SHP77 (cell line): Measurements from ENCODE around the gene PAXX.

Source experiments
- DNase-seq, 2 experiments: peaks; one replicate each; lab custom pipeline; 2025; lab: John Stamatoyannopoulos, UW

PAXX gene

DNA sequence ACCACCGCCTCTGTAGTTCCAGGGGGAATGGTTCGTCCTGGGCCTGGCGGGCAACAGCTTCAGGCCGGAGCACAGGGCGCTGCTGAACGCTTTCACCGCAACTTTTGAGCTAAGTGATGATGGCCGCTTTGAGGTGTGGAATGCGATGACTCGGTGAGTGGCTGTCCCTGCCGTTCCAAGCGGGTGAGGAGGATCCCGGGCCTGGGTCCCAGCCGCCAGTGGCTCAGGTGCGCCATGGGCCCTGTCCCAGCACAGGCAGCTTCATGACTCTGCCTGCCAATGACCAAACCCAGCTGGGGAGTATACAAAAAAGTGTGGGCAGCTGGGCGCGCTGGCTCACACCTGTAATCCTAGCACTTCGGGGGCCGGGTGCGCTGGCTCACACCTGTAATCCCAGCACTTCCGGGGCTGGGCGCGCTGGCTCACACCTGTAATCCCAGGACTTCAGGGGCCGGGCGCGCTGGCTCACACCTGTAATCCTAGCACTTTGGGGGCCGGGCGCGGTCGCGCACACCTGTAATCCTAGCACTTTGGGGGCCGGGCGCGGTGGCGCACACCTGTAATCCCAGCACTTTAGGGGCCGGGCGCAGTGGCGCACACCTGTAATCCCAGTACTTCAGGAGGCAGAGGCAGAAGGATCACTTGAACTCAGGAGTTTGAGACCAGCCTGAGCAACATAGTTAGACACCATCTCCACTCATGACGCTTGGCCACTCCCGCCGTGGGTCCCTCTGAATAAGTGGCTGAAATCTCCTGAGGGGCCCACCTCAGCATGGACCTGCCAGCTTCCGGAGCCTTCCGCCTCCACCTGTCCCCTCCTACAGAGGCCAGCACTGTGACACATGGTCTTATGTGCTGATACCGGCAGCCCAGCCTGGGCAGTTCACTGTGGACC, 39.1 kb upstream of the PAXX start:
- DNase-seq: no peak

DNA sequence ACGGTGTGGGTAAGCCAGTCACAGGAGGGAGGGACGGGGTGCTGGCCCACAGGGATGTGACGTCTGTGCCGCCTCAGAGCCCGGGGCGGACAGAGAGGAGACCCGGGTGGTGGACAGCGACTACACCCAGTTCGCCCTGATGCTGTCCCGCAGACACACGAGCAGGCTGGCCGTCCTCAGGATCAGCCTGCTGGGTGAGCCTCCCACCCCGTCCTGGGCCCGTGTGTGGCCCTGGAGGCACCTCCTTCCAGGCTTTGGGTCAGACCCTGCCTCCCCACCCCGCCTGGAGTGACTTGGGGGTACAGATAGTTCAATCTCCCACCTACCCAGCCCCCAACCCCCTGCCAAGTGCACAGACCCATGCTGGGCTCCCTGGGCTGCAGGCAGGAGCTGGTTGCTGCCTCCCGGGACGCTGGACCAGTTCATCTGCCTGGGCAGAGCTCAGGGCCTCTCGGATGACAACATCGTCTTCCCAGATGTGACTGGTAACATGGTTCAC, 38.4 kb upstream of the PAXX start:
- no peak for DNase-seq

DNA sequence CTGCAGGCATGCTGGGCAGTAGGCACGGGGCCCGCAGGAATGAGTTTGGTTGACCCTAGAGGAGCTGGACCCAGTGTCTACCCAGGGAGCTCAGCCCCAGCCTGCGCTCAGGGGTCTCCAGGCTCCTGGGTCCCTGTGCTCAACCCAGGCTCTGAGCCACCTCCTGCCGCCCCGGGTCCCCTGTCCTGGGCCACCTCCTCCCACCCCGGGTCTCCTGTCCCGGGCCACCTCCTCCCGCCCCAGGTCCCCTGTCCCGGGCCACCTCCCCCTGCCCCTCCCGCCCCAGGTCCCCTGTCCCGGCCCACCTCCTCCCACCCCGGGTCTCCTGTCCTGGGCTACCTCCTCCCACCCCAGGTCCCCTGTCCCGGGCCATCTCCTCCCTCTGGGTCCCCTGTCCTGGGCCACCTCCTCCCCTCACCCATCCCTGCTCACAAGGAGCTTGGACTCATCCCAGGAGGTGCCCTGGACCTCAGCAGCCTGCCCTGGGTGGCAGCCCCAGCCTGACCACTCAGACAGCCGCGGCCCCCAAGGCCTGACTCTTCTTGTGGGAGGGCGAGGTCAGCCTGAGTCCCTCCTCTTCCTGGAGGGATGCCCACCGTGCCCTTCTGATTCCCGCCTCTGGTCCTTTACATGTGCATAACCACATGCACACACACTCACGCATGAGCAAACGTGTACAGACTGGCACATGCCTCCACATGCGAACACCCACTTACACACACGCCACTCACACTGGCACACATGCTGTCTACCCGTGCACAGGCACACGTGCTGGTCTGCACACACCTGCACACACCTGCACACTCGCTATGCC, 37.7 kb upstream of the PAXX start:
- no peak for DNase-seq

DNA sequence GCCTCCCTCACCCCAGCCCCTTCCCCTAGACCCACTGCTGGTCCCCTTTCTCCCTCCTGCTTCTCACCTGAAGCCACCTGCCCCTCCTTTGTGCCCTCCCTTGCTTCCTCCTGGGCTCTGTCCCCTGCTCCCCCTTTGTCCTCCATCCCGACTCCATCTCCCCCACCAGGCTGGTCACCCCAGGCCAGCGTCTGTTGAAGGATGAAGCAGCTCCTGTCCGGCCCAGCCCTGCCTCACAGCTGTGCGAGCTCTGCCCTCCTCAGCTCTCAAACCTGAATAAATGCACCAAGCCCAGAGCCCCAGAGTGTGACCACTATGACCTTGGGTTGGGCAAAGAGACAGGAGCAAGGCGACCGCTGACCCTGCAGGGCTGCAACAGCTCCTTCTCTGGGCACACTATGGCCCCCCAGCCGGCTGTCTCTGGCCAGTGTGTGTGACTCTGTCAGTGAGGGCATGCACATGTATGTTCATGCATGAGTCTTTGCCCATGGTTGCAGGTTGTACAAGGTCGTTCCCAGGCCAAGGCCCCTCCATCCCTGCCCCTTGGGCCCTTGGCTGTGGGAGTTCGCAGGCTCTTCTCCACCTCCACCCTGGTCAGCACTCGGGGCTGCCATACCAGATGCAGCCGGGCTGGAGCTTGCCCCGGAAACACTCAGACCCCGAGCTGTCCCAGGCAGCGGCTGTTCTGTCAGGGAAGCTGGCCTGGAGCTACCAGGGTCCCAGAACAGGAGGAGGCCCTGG, 36.9 kb upstream of the PAXX start:
- no peak for DNase-seq

DNA sequence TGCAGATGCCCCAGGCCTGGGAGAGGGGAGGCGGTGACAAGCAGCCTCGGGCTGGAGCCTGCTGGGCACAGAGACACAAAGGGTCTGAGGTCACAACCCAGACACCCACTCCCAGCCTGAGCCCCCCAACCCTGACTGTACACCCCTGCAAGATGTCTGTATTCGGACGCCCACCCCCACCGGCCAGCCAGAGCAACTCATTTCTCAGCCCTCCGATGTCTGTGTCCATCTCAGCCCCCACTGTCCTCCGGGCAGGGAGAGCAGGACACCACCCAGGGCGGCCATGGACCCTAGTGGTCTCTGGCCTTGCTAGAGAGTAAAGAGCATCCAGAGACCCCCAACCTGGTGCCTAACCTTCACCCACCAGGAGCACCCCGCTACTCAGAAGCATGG, 36.3 kb upstream of the PAXX start:
- no peak for DNase-seq

DNA sequence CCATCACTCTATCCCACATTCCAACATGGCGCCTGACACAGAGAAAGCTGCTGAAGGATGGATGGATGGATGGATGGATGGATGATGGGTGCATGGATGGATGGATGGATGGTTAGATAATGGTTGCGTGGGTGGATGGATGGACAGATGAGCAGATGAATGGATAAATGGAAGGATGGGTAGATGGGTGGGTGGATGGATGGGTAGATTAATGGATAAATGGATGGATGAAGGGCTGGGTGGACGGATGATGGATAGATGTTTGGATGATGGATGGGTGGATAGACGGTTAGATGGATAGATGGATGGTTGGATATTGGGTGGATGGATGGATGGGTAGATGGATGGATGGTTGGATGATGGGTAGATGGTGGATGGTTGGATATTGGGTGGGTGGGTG, 35.6 kb upstream of the PAXX start:
- DNase-seq: no peak

DNA sequence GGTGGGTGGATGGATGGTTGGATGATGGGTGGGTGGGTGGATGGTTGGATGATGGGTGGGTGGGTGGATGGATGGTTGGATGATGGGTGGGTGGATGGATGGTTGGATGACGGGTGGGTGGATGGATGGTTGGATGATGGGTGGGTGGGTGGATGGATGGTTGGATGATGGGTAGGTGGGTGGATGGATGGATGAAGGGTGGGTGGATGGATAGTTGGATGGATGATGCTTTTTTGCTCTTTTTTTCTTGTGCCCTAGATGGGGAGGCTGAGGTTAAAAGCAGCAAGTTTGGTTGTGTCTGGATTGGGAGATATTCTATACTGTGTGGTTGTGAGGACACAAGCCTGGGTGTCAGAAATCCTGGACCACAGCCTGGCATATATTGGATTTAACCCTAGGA, 34.8 kb upstream of the PAXX start:
- DNase-seq: no peak

DNA sequence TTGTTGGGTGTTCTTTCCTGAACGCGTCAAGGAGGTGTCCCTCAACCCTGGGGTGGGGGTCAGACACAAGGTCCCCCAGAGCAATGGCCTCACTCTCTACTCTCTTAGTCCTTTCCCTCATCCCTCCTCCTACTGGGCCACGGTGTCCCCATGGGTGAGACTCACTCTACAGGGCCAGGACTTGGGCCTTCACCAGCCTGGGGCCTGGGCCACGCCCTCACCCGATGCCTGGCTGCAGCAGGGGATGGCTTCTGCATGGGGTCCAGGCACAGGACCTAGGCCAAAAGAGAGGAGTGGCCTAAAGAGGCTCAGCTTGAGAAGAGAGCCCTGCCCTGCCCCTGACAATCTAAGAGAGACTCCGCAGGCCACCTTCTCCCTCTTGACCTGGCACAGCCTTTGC, 34.3 kb upstream of the PAXX start:
- no peak for DNase-seq

DNA sequence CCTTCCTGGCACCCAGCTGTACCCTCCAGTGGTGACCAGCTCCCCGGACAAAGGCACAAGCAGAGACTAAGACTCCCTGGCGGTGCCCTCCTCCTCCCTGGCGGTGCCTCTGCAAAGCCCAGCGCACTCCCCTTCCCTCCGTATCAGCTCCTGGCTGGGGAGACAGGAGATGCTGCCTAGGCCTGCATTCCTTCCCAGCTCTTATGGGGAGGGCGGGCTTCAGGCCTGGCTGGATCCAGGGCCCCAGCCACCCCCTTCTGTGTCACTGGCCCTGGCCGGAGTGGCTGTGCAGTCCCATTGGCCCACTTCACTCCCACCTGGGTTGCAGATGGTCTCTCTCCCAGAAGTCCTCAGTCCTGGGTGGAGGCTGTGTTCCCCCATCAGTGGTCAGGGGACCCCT, 33.7 kb upstream of the PAXX start:
- DNase-seq: no peak

DNA sequence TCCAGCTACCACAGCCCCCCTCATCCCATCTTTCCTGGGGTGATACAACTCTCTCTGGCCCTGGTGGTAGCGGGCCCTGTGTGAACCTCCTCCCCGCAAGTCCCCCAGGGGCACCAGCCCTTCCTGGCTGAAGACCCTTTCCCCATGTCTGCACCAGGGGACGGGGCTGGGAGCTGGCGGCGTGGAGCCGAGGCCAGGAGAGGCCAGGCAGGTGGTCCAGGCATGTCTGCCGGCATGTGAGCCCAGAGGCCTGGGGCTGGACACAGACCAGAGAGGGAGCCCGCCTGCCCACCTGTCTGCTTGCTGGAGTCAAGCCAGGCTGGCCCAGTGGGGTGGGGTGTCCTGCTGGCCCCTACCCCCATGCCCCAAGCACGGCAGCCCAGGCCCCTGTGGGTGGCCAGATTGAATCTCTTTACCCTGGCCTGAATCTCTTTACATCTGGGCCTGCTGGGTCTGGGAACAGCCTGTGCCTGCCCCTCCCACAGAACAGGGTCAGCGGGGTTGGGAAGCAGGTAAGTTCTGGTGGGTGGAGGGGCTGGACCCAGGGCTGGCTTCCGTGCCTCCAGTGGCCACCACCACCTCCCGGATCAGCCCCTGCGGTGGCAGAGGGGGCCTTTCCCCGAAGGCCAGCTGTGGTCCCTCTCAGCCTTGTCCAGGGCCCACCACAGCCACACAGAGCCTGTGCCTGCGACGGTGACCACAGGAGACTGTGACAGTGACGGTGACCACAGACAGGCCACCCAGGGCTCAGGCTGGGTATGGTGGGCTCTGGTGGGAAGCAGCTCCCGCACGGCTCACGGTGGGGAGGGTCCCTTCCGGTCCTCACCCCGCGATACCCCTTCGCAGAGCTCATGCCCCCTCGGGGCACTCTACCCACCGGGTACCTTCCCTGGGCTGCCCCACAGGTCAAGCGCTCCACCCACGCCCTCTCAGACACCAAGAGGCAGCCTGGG, 33.0 kb upstream of the PAXX start:
- no peak for DNase-seq

DNA sequence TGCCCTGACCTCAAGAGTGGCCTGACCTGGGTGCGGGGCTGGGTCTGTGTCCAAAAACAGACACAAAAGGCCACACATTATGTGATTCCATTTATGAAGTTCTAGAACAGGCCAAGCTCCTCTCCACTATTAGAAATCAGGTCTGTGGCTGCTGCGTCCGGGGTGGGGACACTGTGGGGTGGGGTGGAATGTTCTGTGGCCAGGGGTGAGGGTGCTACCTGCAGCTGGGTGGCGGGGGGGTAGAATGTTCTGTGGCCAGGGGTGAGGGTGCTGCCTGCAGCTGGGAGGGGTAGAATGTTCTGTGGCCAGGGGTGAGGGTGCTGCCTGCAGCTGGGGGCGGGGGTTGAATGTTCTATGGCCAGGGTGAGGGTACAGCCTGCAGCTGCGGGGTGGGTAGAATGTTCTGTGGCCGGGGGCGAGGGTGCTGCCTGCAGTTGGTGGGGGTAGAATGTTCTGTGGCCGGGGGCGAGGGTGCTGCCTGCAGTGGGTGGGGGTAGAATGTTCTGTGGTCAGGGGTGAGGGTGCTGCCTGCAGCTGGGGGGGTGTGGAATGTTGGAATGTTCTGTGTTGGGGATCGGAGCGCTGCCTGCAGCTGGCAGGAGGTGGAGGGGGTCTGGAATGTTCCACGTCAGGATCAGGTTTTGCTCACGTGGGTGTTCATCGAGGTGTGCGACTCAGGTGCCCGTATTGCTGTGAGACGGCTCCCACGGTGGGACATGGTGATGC, 31.8 kb upstream of the PAXX start:
- no peak for DNase-seq

DNA sequence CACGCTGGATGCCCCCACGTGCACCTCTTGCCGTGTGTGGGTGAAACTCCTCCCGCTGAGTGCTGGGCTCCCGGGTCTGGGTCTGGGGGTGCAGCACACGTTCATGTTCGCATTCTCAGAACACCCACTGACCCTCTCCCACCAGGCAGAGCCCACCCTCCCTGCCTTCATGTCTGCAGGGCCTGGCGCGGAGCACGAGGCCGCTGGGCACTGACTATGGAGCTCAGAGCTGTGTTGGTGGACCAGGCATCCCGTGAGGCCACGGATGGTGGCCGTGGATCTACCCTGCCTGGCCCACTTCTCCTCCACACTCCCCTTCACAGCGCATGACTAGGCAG, 31.3 kb upstream of the PAXX start:
- no peak for DNase-seq

DNA sequence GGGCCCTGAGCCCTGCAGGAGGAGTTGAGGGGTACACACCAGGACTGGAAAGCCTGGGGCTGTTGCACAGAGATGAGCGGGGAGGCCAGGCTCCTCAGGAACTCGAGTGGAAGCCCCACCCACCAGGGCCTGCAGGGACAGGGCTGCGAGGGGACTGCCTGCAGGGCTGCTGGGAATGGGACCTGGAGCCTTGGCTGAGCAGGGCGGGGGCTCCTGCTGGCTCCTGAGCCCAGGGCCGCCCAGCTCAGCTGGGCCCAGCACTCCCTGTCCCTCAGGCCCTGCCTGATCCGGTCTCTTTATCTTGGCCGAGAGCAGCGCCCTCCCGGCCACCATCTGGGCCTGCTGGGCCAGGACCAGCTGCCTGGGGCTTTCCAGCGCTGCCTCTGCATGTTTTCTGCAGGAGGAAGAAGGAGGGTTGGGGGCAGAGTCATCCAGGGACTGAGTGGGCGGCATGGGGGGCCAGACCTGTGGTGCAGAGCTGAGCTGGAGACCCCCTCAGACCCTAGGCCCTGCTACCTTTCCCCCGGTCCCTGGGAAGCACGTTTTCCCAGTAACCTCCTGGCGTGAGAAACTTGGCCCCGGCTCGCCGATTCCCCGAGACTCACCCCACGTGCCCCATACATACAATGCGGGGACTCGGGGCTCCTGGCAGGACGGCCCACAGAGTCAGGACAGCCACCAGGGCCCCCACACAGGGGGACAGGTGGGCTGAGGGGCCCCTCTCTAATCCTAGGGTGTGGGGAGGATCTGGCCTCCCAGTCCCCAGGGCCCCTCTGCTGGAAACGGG, 30.8 kb upstream of the PAXX start:
- DNase-seq: no peak

DNA sequence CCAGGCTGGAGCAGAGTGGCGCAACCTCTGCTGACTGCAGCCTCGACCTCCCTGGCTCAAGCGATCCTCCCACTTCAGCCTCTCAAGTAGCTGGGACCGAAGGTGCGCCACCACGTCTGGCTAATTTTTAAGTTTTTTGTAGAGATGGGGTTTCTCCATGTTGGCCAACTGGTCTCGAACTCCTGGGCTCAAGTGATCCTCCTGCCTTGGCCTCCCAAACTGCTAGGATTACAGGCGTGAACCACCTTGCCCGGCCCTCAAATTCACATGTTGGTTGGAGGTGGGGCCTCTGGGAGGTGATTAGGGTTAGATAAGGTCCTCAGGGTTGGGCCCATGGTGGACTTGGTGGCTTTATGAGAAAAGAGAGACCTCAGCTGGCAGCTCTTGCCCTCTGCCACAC, 30.1 kb upstream of the PAXX start:
- DNase-seq: no peak

DNA sequence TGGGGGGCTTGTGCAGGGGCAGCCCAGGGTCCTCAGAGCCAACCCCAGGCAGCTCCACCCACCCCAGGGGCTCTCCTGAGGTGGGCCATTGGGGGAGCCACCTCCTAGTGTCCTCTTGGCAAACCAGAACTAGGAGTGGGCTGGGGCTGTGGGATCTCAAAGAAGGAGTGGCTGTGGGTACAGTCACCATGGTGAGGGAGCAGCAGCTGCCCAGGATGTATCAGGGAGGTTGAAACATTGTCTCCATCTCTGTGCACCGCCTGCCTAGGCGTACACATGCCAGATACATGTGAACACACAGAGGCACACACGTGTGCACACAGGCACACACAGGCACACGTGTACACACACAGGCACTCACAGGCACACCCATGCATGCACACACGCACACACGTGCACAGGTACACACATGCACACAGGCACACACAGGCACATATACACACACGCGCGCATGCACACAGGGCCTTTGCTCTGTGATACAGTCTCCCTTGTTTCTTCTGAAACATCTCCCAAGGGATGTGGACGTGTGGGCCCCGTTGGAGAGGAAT, 29.4 kb upstream of the PAXX start:
- no peak for DNase-seq

DNA sequence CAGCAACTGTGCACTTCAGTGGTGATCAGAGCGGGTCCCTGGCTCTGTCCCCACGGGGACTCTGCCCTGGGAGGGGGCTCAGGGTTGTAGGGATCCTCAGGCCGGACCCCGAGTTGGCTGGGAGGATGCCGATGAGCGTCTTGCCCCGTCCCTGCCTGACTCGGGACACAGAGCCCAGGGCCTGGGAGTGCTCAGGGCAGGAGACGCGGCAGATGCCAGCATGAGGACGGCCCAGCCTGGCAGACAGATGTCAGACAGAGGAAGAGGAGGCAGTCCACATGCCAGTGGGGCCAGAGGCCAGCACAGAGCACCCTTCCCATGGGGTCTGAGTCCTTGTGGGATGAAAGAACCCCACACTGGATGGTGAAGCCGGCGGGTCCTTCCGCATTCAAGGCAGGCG, 28.9 kb upstream of the PAXX start:
- DNase-seq: no peak

DNA sequence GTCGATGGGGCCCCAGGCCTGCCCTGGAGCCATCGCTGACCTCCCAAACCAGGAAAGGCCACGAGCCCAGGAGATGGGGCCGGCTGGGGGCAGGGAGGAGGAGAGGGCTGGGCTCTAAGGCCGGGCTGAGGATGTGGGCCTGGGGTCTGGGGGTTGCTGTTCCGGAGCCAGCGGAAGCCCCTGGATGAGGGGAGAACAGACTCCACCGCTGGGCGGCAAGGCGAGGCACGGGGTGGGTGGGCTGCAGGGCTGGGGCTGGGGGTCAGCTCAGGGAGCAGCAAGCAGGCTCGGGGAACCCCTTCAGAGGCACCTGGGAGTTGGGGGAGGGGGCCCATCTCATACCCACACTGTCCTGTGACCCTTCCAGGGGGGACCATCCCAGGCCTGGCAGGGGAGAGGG, 28.5 kb upstream of the PAXX start:
- no peak for DNase-seq

DNA sequence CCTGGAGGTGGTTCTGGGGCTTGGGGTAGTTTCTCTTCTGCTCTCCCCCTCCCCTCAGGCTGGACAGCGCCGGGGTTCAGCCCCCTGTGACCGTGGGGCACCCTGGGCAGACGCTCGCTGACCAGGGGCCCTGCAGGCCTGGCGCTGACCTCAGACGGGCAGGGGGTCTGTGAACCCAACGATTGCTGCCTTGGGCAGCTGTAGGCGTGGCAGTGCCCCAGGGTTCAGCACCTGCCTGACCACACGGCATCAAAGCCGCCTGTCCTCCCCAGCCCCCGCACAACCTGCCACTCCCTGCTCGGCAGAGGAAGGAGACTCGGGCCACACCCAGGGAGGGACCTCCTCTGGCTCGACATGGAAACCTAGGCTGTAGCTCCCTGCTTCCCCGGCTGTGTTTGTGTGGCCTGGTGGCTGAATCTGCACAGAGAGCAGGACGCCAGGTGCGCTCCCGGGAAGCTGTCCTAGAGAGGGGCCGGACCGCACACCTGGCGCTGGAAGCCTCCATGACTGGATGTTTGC, 28.0 kb upstream of the PAXX start:
- peak in 1 of 2 experiments; percentile 59 for DNase-seq

DNA sequence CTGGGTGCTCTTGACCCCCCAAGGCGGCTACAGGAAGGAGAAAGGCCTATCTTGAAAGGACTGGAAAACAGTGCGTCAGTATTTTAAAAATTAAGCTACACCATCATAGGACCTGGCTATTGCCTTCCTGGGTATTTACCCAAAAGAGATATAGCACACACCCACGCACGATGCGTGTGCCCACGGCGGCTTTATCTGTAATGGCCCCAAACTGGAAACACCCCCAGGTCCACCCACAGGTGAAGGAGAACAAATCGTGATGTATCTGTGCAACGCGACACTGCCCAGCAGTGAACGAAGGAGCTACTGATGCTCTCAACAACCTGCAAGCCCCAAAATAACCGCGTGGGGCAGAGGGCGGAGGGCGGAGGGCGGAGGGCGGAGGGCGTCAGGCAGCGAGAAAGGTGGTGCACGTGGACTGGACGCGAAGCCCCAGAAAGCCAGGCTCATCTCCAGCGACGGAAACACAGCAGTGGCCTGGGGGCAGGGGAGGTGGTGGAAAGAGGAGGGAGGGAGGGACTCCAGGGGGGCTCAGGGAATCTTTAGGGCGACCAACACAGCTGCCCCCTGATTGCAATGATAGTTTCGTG, 27.3 kb upstream of the PAXX start:
- DNase-seq: no peak
